Left renal pelvis (tissue), 4 donors: ENCODE measurements around the gene SYNPO2. TPM values are rescaled to one million over a fixed set of nuclear protein-coding genes. Genes with fewer than 3 reads are reported as not detected.
A peak's percentile ranks its signal among the peaks of the same experiment; 100 is the strongest.

Experiments used
- DNase-seq, 4 donors: peaks; one replicate each; pipeline ENCODE4 v3.0.0-alpha.2; 2013; ENCODE audit warnings: low read depth in 4 of 4, low spot score in 3 of 4
- polyA plus RNA-seq, 4 donors: library from polyadenylated mRNA; unstranded; fragments of 120-200 nt; gene quantifications; one replicate each; pipeline ENCODE4 v1.2.1, GENCODE V29; 2013; ENCODE audit not compliant: insufficient read length in 4 of 4

The SYNPO2 gene
- polyA plus RNA-seq, 4 donors, result 4.6 to 28.2 (median 14.5) TPM

GRCh38 chr4:118881512-118882146 lies 7.0 kb upstream of the SYNPO2 start:
- DNase-seq, result no peak

DNA sequence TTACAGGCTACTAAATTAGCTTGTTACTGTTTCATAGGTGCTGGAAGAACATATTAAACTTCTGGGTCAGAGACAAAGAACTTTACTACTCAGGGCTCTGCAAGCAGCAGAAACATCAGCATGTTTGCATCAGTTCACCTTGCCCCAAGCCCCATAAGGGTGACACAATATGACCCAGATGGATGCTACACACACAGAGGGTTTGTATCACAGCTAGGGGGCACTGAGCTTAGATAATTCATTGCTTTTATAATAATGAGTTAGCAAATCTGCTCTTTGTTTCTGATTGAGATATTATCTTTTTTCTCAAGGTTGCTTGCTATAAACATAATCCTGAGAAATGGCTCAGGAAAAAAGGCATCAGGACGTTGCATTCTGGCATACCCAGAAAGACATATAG lies 4.8 kb upstream of the SYNPO2 start:
- DNase-seq, result no peak

DNA sequence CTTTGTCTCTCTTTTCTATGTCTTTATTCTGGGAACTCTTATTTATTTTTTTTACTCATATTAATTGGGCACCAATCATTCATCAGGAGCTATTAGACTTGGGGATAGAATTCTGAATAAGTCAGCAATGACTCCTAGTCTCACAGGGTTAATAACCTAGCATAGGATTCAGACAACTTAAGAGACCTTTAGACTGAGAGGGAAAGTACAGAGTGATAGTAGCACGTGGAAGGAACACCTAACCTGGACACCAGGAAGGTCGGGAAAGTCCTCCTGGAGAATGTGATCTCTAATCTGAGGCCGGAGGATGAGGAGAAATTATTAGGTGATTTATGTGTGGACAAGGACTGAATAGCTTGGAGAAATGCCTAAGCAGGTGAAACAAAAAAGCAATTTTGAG lies 3.9 kb upstream of the SYNPO2 start:
- DNase-seq, result no peak

GRCh38 chr4:118889312-118889691 lies 648 bp downstream of the SYNPO2 start:
- no peak for DNase-seq

GRCh38 chr4:118894034-118894433 lies 5.4 kb downstream of the SYNPO2 start:
- DNase-seq, result no peak

- DNase-seq, result no peak
Observed at GRCh38 chr4:118898221-118898620, 9.6 kb downstream of the SYNPO2 start.

GRCh38 chr4:118898684-118899138 lies 10.1 kb downstream of the SYNPO2 start:
- DNase-seq, result no peak

DNA sequence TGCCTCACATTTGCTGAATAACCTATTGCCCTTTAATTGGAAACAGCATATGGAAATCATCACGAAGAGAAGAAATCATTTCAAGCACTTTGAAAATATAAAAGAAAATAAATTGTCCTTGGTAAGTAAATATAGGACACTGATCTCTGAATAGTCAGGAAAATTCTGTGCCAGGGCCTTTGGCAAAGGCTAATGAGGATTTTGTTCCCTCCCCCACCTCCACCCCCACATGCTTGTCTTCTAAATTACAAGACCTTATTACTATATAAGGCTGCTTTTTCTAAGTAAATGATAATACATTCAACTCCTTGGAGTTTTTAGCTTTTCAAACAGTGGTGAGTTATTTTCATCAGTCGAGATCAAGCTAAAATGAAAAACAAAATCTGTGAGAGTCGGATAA lies 15.8 kb downstream of the SYNPO2 start:
- DNase-seq, result no peak

DNA sequence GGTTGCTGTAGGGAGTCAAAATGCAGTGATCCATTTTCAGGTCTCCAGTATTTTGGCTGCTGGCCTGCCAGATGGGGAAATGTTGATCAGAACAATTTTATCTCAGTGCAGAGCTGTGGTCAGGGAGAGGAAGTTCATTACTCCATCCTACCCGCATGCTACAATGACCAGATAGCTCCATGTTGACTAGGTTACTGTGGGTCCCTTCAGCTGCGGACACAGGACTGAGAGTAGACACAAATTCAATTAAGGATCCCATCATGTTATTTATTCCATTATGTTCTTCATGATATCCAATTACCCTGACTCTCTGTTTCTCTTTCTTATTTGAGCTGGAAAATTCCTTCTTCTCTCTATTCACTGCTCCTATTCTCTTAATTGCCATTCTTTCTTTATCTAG lies 16.3 kb downstream of the SYNPO2 start:
- no peak for DNase-seq

- DNase-seq, result no peak
Observed at GRCh38 chr4:118905566-118905965, 16.9 kb downstream of the SYNPO2 start.

DNA sequence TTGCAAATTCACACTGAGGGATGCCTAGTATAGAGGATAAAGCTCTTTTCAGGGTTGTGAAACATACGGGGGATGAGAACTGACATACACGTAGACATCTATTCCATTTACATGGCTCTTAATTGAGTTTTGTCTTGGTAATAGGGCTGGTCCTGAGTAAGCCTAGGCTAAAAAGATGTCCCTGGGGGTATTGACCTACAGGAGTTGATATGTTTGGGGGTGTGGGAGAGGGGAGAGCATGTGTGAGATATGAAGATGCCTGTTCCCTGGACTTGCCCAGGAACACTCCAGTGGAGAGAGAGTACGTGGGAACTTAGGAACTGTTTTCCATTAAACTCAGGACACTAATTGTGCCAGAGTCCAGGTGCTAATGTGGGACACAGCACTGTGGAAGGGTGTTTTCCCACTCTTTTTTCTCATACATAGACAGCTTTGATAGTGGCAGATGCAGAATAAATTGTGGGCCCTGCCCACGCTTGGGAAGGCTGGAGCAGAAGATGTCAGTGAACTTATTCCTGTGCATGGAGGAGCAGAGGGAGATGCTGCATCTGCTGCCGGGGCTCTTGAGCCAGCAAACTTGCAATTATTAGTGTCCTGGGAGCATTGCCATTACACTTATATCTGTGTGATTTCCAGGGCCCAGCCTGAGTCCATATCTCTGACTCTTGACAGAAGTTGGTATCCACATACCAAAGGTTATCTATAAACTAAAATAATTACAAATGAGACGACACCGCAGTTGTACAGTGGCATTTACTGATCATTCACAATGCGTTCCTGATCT lies 20.7 kb downstream of the SYNPO2 start:
- DNase-seq, result no peak

- no peak for DNase-seq
Observed at GRCh38 chr4:118910221-118910620, 21.6 kb downstream of the SYNPO2 start.

DNA sequence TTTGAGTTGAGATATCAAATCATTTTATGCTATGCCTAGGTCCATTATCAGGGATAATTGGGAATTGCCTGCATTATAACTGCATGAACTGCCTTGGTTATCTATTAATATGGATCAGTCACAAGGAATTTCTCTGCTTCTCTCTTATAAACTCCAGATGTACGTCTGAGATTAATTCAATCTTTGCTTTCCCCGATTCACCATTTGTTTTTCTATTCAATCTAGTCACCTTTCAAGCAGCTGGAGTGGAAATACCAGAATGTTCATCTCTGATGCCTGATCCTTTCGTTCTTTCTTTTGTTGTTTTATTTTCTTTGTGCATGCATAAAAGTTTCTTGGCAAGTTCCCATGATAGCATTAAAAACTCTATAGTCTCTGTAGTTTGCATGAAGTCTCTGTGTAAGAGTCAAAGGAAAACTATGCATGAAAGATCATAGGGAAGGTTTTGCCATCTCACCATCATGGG lies 22.6 kb downstream of the SYNPO2 start:
- DNase-seq, result no peak

GRCh38 chr4:118915468-118915867 lies 26.8 kb downstream of the SYNPO2 start:
- no peak for DNase-seq

GRCh38 chr4:118916691-118917289 lies 28.1 kb downstream of the SYNPO2 start:
- no peak for DNase-seq

- DNase-seq, result no peak
Observed at GRCh38 chr4:118917582-118917981, 28.9 kb downstream of the SYNPO2 start.

- DNase-seq, result peak in 1 of 4 donors; percentile 33
Observed at GRCh38 chr4:118918388-118918787, 29.7 kb downstream of the SYNPO2 start.

- no peak for DNase-seq
Observed at GRCh38 chr4:118920247-118920646, 31.6 kb downstream of the SYNPO2 start.

DNA sequence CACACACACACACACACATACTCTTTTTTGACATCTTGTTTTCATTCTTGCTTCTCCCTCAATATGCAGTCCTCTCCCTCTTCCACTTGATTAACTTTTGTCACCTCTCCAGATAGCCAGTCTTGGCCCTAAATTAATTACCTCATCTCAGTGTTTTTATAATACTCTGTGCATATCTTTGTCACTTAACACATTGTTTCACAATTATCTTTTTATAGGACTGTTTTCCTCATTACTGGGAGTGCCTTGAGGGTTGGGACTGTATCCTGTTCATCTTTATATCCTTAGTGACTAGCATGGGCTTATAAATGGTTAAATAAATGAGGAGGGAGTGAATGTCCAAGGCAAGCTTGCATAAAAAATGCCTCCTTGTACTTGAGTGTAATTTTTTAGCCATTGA lies 33.1 kb downstream of the SYNPO2 start:
- DNase-seq, result no peak

DNA sequence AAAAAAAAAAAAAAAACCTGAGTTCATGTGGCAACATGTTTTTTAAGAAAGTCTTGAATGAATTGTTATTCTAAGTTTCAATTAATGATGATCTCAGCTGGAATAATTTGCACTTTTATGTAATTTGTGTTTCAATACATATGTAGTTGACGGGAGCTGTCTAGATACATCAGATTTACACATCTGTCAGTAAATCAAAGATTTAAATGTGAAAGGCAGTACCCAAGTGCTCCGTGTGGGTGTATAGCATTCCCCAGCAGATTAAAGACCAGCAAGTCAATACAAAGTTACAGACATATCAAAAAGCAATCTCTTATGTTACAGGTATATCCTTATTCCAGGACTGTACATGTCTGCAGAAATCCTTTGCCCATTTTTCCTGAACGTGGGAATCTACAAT lies 35.2 kb downstream of the SYNPO2 start:
- no peak for DNase-seq

DNA sequence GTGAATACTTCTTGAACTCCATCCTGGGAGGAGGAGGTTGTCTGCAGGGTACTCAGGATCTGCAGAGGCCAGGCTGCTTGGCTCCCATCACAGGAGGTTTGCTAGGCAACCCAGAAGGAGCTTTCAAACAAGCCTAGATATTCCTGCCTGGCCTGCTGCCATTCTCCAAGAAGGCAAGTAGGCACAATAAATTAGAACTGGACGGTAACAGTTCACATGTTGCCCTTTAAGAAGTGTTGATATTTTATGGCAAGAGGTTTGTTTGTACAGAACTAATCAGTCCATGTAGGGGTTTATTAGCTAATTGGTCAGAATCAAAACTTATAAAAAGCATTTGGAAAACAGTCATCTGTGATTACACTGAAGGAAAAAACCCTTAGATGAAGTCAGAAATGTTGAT lies 39.3 kb downstream of the SYNPO2 start:
- DNase-seq, result no peak

DNA sequence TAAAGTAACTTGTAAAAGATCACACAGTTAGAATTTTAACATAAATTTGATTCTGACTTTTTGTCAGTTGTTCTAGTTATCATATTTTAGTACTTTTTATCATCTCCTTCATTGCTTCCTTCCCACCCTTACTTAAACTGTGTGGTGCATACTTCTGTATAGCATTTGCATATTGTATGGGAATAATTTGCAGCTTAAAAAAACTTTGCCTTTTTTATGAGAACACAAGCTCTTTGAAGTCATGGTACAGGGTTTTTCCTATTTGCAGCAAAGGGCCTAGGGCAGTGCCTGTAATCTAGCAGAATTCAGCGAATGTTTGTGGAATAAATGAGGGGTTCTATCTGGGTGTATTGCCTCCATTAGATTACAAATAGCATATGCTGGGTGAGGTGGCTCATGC lies 41.6 kb downstream of the SYNPO2 start:
- DNase-seq, result no peak
